HT1080 (cell line): ENCODE measurements around the gene NTNG1. TPM values are rescaled to one million over a fixed set of nuclear protein-coding genes. Genes with fewer than 3 reads are reported as not detected.
A peak's percentile ranks its signal among the peaks of the same experiment; 100 is the strongest.

ENCODE experiments used
- DNase-seq: peaks from one replicate; pipeline ENCODE4 v3.0.0-alpha.2; 2015; ENCODE audit warnings: low read depth
- total RNA-seq: library from RNA; depleted of rRNA; stranded (reverse); fragments of >200 nt; shearing (Covaris generic); gene quantifications from 2 replicates; pipeline ENCODE4 v1.2.3, GENCODE V29; 2014

NTNG1 gene
- total RNA-seq, 1 experiment from 2014 or later, result 16.0 TPM

DNA sequence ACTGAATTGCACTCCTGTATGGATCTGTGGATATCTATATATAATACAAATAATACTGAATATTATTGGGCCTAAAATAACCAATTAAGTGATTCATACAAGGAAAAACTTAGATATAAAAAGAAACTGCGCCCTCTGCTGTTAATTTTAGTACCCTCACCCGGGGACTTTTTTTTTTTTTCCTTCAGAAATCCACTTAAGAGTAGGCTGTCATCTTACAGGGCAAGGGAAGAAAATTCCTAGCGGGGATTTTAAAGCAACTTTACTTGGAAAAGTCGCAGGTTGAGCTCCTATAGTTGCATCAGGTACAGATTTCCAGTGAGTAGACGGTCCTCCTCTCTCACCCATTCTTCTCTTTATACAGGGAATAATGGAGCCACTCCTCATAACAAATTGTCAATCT is 1.3 kb downstream of the NTNG1 start:
- DNase-seq, result peak; percentile 77

DNA sequence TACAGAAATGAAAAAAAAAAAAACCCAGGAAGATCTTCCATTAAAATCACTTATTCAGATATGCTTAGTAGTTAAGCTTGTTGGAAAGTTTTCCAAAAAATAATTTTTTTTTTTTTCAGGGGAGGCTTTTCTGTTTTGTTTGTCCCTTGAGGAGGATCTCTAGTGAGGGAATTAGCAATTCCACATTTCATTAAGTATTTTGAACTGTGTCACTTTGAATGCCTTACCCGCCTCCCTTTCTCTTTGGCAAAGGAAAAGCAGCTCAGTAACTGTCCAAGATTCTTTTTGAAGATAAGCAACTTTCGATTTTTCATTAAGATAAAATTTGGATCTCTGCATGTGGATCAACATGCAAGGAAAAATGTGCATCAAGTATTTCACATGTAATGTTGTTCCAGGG is 1.8 kb downstream of the NTNG1 start:
- DNase-seq, result no peak

DNA sequence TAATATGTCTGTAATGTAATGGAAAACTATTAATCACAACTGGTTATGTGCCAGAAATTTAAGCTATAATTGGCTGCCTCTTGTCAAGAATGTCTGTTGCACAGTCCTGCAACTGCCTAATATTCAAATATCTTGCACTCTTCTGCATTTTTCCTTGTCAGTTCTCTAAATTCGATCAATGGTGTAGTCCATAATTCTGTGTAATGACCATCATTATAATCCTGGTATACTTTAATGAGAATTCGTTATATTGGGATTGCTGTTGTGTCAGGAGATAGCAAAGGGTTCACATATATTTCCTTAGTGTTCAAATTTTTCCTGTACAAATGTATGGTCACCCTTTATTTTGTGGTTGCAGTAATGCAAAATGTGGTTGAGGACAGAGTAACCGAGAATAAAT is 4.8 kb downstream of the NTNG1 start:
- DNase-seq, result no peak

DNA sequence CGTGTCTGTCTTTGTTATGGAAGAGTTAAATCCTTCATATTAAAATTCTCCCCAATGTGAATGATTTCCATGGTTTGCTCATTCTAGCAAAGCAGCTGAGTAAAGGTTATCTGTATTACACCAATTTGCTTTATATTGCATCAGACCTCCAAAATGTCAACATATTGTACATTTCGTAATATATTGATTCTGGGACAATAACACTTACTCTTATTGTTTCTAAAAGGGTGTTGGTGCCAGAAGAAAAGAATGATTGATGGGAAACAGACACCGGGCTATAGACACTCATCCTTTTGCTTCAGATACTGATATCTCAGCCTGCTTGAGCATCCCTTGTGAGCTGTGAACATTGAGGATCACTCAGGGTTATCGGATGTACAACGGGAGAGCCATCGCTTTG is 7.0 kb downstream of the NTNG1 start:
- no peak for DNase-seq

DNA sequence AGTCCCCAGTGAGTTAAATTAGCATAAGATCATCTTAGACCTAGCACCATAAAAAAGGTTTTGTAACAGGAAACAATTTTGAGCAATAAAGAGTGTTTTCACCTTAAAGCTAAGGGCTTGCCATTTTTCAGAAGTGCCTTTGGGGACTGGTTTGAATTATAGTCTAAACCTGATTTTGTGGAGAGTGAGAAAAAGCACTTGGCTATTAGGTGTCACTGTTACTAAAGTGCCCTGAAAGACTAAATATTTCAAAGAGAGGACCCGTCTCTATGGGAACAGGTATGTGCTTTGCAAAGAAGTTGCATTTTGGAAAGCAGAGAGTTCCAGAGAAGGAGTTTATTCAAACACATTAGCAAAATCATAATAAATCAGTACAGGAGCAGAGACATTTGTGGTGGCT is 9.1 kb downstream of the NTNG1 start:
- DNase-seq, result no peak

DNA sequence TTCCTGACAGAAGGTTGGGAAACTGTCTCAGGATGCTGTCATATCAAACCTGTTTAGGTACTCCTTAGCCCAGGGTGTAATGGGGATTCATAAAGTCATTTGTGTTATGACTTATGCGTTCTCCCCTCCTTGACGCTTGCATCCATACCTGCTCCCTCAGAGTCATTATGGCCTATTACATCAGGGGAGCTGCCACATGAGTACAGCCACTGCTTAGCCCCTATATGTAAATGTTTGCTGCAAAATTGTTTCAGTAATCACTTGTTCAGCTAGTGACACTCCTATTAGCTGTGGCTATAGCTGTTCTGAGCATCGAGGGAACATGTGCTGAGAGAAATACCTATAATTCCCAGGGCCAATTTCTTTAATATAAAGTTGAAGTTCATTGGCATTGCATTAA is 10.5 kb downstream of the NTNG1 start:
- no peak for DNase-seq

DNA sequence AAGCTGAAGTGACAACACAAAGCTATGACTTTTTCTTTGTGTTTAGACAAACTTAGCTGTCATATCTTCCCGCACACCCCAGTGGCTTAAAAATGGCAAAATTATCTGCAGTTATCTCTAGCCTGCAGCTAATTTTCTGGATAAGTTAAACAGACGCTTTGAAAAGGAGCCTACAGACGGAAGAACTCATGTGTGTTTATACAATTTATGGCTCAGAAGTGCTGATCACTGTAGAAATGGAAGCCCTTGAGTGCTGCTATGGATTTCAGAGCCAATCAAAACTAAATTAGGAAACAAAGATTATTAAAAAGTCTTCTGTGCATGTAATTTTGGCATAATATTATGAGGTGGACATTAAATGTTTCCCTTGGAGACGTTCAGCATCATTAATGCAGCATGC is 11.6 kb downstream of the NTNG1 start:
- DNase-seq, result no peak

DNA sequence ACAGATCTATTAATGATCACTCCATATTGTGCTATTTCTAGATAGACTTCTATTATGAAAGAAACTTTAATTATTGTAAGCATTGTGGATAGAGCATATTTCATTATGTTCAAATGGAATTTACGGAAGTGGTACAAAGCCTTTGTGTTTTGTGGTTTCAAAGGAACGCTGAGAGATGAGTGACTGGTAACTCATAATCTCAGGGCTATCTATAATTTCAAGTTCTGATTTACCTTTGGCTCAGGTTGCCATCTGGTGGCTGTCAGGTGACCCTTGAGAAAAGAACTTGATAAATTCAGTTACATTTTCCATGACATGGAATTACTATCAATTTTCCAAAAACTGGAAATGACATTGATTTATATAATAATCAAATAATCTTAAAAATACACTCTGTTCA is 12.2 kb downstream of the NTNG1 start:
- peak; percentile 55 for DNase-seq

DNA sequence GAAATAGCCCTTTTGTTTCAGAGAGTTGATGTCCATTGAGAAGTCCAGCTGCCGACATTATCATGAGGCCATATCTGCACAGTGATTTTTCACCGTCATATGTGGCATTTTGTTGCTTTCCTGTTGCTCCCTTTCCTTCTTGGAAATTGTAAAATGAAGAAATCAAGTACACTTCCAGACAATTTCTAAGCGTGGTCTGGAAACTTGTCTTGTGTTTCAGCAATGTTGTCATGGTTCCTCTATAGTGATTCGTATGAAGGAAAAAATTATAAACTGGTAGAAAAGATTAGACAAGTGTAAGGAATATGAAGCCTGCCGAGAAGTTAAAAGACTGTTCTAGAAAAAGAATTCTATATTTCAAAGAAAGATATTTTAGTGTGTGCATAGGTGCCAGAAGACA is 17.7 kb downstream of the NTNG1 start:
- no peak for DNase-seq

DNA sequence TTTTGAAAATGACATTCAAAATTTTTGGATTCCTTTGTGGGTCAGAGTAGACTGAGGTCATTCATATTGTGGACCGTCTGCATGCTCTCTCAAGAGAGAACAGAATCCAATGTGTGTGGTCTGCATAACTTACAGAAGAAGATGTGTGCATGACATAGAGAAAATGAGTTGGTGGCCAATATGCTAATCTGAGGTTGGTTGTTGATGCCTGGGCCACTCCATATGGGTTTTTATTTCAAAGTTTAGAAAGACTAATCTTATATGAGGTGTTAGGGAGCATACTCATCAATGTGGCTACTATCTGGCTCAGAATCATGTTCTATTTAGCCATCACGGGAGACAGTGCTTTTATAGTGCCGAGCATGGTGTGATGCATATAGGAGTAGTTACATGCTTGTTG is 18.2 kb downstream of the NTNG1 start:
- no peak for DNase-seq

DNA sequence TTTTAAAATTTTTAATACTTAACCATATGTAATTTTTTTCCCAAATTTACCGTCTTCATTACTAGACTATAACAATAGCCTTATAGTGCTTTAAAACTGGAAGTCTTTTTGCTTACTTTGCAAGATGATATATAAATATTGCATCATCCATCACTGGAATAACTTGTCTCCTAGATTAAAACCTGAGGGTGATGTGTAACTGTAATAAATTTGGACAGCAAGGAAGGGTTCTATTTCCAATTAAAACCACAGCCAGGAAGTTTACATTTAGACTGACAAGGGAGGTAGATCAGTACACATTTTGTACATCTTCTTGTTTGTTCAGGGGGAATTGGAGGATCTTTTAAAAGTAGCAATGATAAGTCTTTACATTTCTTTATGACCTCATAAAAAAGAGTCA is 21.9 kb downstream of the NTNG1 start:
- no peak for DNase-seq

DNA sequence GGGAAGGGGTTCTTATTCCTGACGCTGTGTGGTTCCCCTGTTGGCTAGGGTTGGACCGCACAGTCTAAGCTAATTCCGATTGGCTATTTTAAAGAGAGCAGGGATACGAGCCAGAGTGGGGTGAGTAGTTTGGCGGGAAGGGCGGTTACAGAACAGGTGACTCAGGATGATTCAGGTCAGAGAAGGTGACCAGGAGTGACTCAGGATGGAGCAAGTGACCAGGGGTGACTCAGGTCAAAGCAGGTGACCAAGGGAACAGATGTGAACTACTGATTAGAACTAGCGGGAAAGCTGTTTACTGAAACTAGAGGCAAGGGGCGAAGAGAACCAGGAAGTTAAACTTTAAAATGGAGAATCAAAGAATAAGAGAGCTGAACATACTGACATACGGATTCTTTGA is 24.1 kb downstream of the NTNG1 start:
- peak; percentile 51 for DNase-seq

DNA sequence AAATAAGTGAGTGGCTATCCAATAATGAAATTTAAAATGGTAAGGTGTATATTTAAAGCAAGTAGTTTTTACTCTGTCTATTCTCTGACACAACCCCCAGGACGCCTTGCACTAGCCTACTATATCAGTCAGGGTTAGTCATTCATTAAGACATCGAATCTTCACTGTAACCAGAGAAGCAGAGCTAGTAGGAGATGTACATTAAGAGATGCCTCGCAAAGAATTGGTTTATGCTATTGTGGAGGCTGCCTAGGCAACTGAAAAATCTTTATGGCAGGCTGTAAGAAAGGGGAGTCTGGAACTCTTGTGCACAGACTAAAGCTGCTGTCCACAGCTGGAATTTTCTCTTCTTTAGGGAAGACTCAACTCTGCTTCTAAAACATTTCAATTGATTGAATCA is 28.8 kb downstream of the NTNG1 start:
- DNase-seq, result no peak

DNA sequence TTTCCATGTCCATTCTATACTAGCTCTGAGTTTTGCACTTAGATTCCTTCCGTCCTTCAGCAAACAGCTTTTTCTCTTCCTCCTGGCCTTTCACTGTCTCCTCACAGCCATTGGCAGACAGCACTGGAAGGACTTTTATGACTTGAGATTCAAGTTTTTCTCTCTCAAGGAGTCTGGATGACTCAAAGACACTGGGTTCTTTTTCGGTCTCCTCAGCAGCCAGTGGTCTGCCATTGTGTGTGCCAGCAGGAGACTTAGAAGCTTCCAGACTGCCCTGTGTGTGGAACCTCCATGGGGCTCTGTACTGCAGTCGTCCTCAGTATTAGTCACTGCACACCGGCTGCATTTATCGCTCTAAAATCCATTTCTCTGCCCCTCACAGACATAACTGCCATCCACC is 30.5 kb downstream of the NTNG1 start:
- DNase-seq, result no peak

DNA sequence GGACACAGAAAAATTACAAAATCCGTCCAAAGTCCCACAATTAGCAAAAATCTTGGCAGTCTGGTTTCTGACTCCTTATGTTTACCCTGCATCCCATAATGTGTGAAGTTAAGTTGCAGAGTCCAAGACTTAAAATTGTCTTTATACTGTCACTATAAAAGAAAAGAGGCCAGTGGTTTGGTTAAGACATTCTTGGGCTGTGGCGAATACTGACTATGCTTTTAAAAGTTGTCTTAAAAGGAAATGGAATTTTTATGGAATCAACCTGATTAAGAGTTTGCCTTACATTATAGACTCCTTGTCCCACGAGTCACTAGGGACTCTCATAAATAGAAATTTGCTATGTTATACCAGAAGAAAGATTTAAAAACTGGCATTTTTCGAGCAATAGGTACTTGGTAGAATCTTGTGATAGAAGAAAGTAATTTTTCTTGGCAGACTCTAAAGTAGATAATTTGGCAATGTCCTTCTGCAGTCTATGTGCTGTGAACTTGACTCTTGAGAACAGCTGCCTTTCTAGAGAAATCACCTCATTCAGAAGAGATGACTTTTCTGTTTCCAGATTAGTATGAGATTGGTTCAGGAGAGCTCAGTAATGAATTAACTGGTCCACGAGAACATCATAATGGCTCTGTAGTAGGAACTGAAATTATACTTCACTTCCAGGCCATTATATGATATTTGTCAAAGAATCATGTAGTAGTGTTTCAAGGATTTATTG is 31.8 kb downstream of the NTNG1 start:
- DNase-seq, result no peak

DNA sequence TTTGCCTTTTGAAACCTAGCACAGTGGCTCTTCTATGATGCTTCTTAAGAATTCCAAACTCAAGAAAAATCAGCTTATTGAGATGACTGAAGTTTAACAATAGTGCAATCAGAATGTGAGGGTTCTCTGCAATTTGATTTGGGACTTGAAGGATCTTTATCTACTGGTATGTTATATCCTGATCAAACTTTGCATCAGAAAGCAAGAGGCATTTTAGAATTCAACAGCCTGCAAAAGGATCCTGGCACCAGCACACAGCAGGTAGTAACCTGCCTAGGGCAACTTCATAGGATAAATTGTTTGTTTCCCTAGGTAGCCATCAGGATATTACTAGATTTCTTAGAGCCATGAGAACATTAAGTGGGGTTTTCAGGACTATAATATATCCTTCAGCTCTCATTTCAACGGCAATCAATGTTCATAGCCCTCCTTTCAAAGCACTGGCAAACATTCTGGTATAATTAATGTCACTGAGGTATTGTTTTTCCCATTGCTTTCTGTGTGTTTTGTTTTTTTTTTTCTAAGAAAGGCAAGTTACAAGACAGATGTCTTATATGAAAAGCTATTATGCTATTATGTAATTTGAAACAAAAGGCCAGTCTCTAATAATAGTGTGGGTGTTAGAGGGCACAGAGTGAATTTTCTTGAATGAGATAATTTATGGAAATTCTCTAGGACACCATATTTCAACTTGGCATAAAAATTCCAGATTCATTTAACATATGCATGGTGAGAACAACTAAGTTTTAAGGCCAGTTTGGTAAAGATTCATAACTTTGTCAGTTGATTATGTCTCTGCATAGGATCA is 34.5 kb downstream of the NTNG1 start:
- no peak for DNase-seq

DNA sequence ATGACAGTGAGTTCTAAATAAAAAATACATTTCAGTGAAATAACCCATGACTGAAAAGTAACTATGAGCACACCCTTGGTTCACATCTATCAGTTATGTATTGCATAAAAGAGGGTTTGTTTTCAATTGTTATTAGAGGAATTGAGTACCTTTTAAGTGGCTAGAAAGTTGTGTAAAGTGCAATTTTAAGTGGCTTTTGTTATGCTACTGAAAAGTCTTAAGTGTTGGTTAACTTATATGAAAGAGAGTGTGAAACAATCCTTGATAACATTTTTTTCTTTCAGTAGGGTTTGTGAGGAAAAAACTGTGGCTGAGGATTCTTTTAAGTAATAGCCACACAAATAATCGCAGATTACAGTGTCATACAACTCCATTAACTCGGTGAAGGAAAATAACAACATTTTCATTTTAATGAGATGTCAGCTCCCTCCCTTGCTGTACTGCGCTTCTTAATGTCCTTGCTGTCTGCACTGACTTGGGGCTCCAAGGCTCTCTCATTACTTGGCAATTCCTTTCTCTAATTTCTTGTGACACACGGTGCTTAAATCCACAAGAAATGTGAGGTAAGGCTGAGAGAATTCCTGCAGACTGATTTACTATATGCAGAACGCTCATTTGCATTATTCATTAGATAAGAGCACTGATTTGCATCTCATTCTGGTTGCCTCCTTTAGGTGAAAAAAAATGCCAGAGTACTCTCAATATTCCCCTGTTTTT is 40.6 kb downstream of the NTNG1 start:
- no peak for DNase-seq

DNA sequence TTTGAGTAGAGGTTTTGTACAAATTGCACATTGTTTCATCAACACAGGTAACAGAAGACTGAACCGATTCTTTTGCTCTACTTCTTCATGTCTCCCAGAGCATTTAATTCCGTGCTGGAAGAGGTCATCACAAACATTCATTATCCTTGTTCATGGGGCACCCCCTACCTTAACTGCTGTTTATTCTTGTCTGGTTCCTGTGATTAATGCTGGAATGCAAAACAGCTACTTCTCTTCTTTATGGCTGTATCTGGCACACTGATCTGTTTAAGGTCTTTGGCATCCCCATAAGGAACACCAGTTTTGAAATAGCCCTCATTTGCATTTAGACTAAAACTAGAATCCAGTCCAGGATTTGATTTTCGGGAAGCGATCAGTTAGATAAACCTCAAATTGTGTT is 42.2 kb downstream of the NTNG1 start:
- DNase-seq, result no peak

DNA sequence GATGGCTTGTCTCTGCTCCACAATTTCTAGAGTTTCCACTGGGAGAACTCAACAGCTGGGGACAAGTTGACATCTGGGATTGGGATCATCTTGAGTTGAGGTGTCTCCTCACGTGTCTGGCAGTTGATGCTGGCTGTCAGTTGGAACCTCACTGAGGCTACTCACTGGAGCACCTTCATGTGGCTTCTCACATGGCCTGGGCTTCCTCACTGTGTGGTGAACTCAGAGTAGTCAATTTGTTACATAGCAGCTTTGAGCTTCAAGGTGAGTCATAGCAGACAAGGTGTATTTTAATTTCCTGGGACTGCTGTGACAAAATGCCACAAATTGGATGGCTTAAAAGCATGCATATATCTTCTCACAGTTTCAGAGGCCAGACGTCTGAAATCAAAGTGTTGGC is 44.0 kb downstream of the NTNG1 start:
- DNase-seq, result peak; percentile 11

DNA sequence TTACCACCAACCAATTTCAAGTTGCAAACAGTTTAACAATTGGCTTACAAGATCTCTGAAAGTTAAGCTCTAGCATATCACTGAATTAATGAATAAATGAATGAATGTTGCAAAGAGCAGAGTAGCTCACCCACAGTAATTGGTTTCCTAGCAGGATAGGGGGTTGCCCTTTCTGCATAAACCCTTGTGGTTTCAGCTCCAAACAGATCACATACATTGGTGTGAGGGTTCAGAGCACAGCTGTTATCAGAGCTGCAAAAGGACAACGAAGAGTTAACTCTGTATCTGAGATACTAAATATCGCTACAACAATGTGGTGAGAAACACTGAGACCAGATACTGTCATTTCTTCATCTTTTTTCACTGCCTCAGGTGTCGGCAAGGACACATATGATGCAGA is 46.6 kb downstream of the NTNG1 start:
- no peak for DNase-seq

DNA sequence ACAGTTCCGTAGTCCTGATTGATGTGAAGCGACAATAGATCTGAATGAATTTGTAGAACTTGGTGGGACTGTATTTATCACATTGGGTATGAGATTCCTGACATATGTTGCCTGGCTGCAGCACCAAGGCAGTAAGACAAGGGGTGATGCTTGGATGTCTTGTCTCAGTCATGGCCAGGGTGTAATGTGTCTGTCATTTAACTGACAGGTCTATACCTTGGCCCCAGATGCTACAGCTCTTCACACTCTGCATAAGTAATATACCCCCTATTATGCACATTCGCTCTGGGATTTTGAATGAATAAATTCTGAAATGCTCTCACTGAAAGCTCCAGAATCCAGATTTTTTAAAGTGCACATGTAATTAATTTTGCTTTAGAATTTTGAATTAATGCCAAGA is 47.3 kb downstream of the NTNG1 start:
- no peak for DNase-seq

DNA sequence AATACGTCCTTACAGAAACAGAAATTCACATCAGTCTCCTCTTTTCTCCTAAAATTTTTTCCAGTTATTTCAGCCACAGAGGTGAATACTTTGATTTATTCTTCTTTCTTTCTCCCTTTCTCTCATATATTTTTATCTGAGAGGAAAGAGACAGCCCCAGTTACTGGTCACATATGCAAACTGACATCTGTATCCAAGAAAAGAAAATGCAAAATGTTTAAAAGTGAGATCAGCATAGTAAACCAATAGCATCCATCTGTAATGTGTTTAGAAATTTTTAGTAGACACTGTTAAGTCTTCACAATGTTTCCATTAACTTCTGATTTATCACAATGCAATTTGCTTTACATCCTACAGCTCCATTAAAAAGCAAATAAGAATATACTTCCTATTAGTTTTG is 53.5 kb downstream of the NTNG1 start:
- DNase-seq, result no peak

DNA sequence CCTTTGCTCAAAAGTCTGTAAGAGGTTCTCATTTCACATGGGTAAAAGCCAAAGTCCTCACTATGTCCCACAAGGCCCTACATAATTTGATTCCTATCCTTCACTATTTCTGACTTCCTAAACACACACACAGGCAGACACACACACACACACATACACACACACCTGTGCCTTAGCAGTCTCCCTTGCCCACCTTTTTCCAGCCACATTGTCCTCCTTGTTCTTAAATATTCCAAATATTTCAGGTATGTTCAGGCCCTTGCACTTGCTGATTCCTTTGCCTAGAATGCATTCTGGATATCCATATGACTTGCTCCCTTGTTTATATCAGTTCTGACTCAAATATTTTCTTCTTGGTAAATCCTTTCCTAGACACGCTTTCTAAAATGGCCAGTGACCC is 54.6 kb downstream of the NTNG1 start:
- DNase-seq, result no peak
